ENCODE data around the gene COL23A1. TPM values are rescaled to one million over a fixed set of nuclear protein-coding genes. Genes with fewer than 3 reads are reported as not detected.

COL23A1 gene
- total and polyA plus RNA-seq, 2 donors (not counting 1 experiment from before 2014, with no cell fraction given): 0.20 TPM; not detected in 1

- no peak overlapping the region for H2AFZ ChIP-seq (ENCODE audit: insufficient read depth, low read depth, low read length, poor library complexity, severe bottlenecking)
- no peaks in the 10 kb centered on the region for H3K9me3 ChIP-seq (ENCODE audit: control extremely low read depth in 1 of 3, control insufficient read depth in 2 of 3, insufficient read depth in 1 of 3, low read length in 2 of 3)
- DNase-seq (no peak), ATAC-seq (ENCODE audit: low read depth) (no peak)
- no peak overlapping the region for H3K4me3 ChIP-seq (ENCODE audit: control extremely low read depth in 1 of 5, extremely low read depth in 1 of 5, insufficient read depth in 1 of 5, low read depth in 2 of 5, low read length in 4 of 5)
- no peaks in the 10 kb centered on the region for H3K79me2 ChIP-seq (ENCODE audit: control insufficient read depth, insufficient read depth, low read length)
- intact Hi-C loops (cut with micrococcal nuclease): no loop called here
- H3K9ac ChIP-seq (ENCODE audit: low read length): no peak overlapping the region
- no peaks in the 10 kb centered on the region for H3K9me3 Mint-ChIP-seq (ENCODE audit: insufficient read depth)
- H3K27ac Mint-ChIP-seq: no peak overlapping the region
- no peaks in the 10 kb centered on the region for H3K36me3 ChIP-seq (replicated peaks in 1 of 2; ENCODE audit: control extremely low read depth in 1 of 2, control insufficient read depth in 1 of 2, extremely low read depth in 1 of 2, insufficient read depth in 2 of 2, low read length in 1 of 2)
- no peaks in the 10 kb centered on the region for H3K4me1 ChIP-seq (ENCODE audit: control insufficient read depth in 2 of 2, insufficient read depth in 2 of 2, low read length in 2 of 2)
- CTCF ChIA-PET: no interaction called here
- H3K27ac ChIP-seq (ENCODE audit: low read length in 2 of 2): no peak overlapping the region
- H3K27me3 Mint-ChIP-seq: peaks cover 31% of the 10 kb centered on the region
- H3K4me1 Mint-ChIP-seq: no peaks in the 10 kb centered on the region
- no peaks in the 10 kb centered on the region for H3K27me3 ChIP-seq (replicated peaks in 1 of 4; ENCODE audit: control extremely low read depth in 1 of 4, control insufficient read depth in 3 of 4, insufficient read depth in 4 of 4, low read length in 3 of 4)
- POLR2A ChIA-PET: no interaction called here
- H3K4me2 ChIP-seq (replicated peaks; ENCODE audit: low read depth, low read length, poor library complexity, severe bottlenecking): no peak overlapping the region
- H4K20me1 ChIP-seq (ENCODE audit: control insufficient read depth, insufficient read depth, low read length, poor library complexity, severe bottlenecking): no peaks in the 10 kb centered on the region
- TF ChIP-seq CTCF (IDR thresholded peaks at IDR 0.05) (no peak), EZH2 (IDR thresholded peaks at IDR 0.05; ENCODE audit: borderline replicate concordance, insufficient read depth, low read depth, low read length, poor library complexity, severe bottlenecking) (no peak)
- 71% methylated on average over 6 of the region's 6 CpGs for WGBS (ENCODE audit: insufficient coverage)
- H3K4me3 Mint-ChIP-seq: no peak overlapping the region
These were observed 296.8 kb downstream of the COL23A1 start for GRCh38 chr5:178293400-178293799.

GRCh38 chr5:178292826-178293205 is 297.4 kb downstream of the COL23A1 start:
- peaks cover 36% of the 10 kb centered on the region for H3K27me3 Mint-ChIP-seq

More at GRCh38 chr5:178292826-178293205, 297.4 kb downstream of the COL23A1 start:
- H3K9me3 Mint-ChIP-seq (ENCODE audit: insufficient read depth): no peaks in the 10 kb centered on the region
- H3K4me3 ChIP-seq (ENCODE audit: control extremely low read depth in 1 of 5, extremely low read depth in 1 of 5, insufficient read depth in 1 of 5, low read depth in 2 of 5, low read length in 4 of 5): no peak overlapping the region
- intact Hi-C loops (cut with micrococcal nuclease): no loop called here
- H3K4me3 Mint-ChIP-seq: no peak overlapping the region
- no peaks in the 10 kb centered on the region for H3K79me2 ChIP-seq (ENCODE audit: control insufficient read depth, insufficient read depth, low read length)
- H3K27me3 ChIP-seq (replicated peaks in 1 of 4; ENCODE audit: control extremely low read depth in 1 of 4, control insufficient read depth in 3 of 4, insufficient read depth in 4 of 4, low read length in 3 of 4): no peaks in the 10 kb centered on the region
- WGBS (ENCODE audit: insufficient coverage): 94% methylated on average over 3 of the region's 3 CpGs
- no peaks in the 10 kb centered on the region for H4K20me1 ChIP-seq (ENCODE audit: control insufficient read depth, insufficient read depth, low read length, poor library complexity, severe bottlenecking)
- POLR2A ChIA-PET: no interaction called here
- H3K4me2 ChIP-seq (replicated peaks; ENCODE audit: low read depth, low read length, poor library complexity, severe bottlenecking): no peak overlapping the region
- H3K36me3 ChIP-seq (replicated peaks in 1 of 2; ENCODE audit: control extremely low read depth in 1 of 2, control insufficient read depth in 1 of 2, extremely low read depth in 1 of 2, insufficient read depth in 2 of 2, low read length in 1 of 2): no peaks in the 10 kb centered on the region
- H2AFZ ChIP-seq (ENCODE audit: insufficient read depth, low read depth, low read length, poor library complexity, severe bottlenecking): no peak overlapping the region
- H3K27ac ChIP-seq (ENCODE audit: low read length in 2 of 2): no peak overlapping the region
- DNase-seq: no peak
- CTCF ChIA-PET: no interaction called here
- no peaks in the 10 kb centered on the region for H3K4me1 Mint-ChIP-seq
- H3K9ac ChIP-seq (ENCODE audit: low read length): no peak overlapping the region
- no peaks in the 10 kb centered on the region for H3K9me3 ChIP-seq (ENCODE audit: control extremely low read depth in 1 of 3, control insufficient read depth in 2 of 3, insufficient read depth in 1 of 3, low read length in 2 of 3)
- TF ChIP-seq EZH2 (IDR thresholded peaks at IDR 0.05; ENCODE audit: borderline replicate concordance, insufficient read depth, low read depth, low read length, poor library complexity, severe bottlenecking) (no peak), CTCF (IDR thresholded peaks at IDR 0.05) (no peak)
- H3K27ac Mint-ChIP-seq: no peak overlapping the region
- ATAC-seq (ENCODE audit: low read depth): no peak
- H3K4me1 ChIP-seq (ENCODE audit: control insufficient read depth in 2 of 2, insufficient read depth in 2 of 2, low read length in 2 of 2): no peaks in the 10 kb centered on the region

Measured in B cell (primary cell).